ENCODE results near the gene FZD8. TPM values are rescaled to one million over a fixed set of nuclear protein-coding genes. Genes with fewer than 3 reads are reported as not detected.

FZD8 gene
- total RNA-seq, 4 donors from 2014 or later = 9.2 to 16.5 (median 10.4) TPM

GRCh38 chr10:35606430-35606829 lies 35.7 kb downstream of the FZD8 start:
- Histone ChIP-seq H3K27ac (no peak overlapping the region), H3K4me3 (no peak overlapping the region), H3K36me3 (no peaks in the 10 kb centered on the region), H3K4me1 (peaks cover 0 to 23% (median 9%) of the 10 kb centered on the region in 4 donors), H3K9me3 (peaks cover 0 to 2% (median 0%) of the 10 kb centered on the region in 4 donors), H3K27me3 (peaks cover 0 to 25% of the 10 kb centered on the region in 2 donors)
- peak in 1 of 2 donors; percentile 26 for DNase-seq (ENCODE audit: low spot score in 2 of 2)
- no peak for TF ChIP-seq CTCF (IDR thresholded peaks at IDR 0.05)
- TF ChIP-seq POLR2A (IDR thresholded peaks at IDR 0.05) = no peak
- TF ChIP-seq EP300 (IDR thresholded peaks at IDR 0.05) = peak in 1 of 2 donors; percentile 10
- WGBS, 2 donors = 22 to 28% methylated on average over 6 of the region's 6 CpGs

- Histone ChIP-seq H3K4me3 (no peak within 1 kb of the TSS), H3K9me3 (peaks cover 0 to 10% (median 1%) of the 10 kb centered on the region in 4 donors), H3K36me3 (no peaks in the 10 kb centered on the region), H3K4me1 (peaks cover 0 to 23% (median 9%) of the 10 kb centered on the region in 4 donors), H3K27ac (no peak within 1 kb of the TSS), H3K27me3 (peaks cover 0 to 25% of the 10 kb centered on the region in 2 donors)
- WGBS, 2 donors = 74 to 79% methylated on average over 8 of the region's 8 CpGs
- TF ChIP-seq CTCF (IDR thresholded peaks at IDR 0.05) (no peak), POLR2A (IDR thresholded peaks at IDR 0.05) (no peak), EP300 (IDR thresholded peaks at IDR 0.05) (no peak)
- no peak for DNase-seq (ENCODE audit: low spot score in 2 of 2)
Measured at GRCh38 chr10:35605191-35605590, 36.9 kb downstream of the FZD8 start, which contains the start of gene GJD4. Gene GJD4 (plus strand): TSS chr10:35605341. CDS start chr10:35605568, 227 bp downstream.

GRCh38 chr10:35600193-35600592 lies 41.9 kb downstream of the FZD8 start:
- no peak for TF ChIP-seq CTCF (IDR thresholded peaks at IDR 0.05)
- no peak overlapping the region for H3K27ac ChIP-seq
- no peaks in the 10 kb centered on the region for H3K36me3 ChIP-seq
- H3K27me3 ChIP-seq = no peaks in the 10 kb centered on the region
- no peak for DNase-seq (ENCODE audit: low spot score in 2 of 2)
- 48 to 57% methylated on average over 2 of the region's 2 CpGs for WGBS, 2 donors
- no peaks in the 10 kb centered on the region for H3K4me1 ChIP-seq
- H3K4me3 ChIP-seq = no peak overlapping the region
- peaks cover 0 to 10% (median 1%) of the 10 kb centered on the region in 4 donors for H3K9me3 ChIP-seq

GRCh38 chr10:35598379-35598778 lies 43.7 kb downstream of the FZD8 start:
- no peak for DNase-seq (ENCODE audit: low spot score in 2 of 2)
- H3K4me1 ChIP-seq = no peaks in the 10 kb centered on the region
- H3K27me3 ChIP-seq = no peaks in the 10 kb centered on the region
- no peak overlapping the region for H3K4me3 ChIP-seq
- H3K9me3 ChIP-seq = peaks cover 0 to 10% (median 1%) of the 10 kb centered on the region in 4 donors
- H3K27ac ChIP-seq = no peak overlapping the region
- no peaks in the 10 kb centered on the region for H3K36me3 ChIP-seq
- WGBS, 2 donors = 36 to 40% methylated on average over 6 of the region's 6 CpGs
- TF ChIP-seq POLR2A (IDR thresholded peaks at IDR 0.05) (no peak), CTCF (IDR thresholded peaks at IDR 0.05) (no peak), EP300 (IDR thresholded peaks at IDR 0.05) (no peak)

- H3K27me3 ChIP-seq = no peaks in the 10 kb centered on the region
- H3K36me3 ChIP-seq = no peaks in the 10 kb centered on the region
- no peak overlapping the region for H3K27ac ChIP-seq
- no peak for DNase-seq (ENCODE audit: low spot score in 2 of 2)
- no peaks in the 10 kb centered on the region for H3K4me1 ChIP-seq
- 19 to 39% methylated on average over 3 of the region's 3 CpGs for WGBS, 2 donors
- H3K4me3 ChIP-seq = no peak overlapping the region
- peaks cover 0 to 7% (median 0%) of the 10 kb centered on the region in 4 donors for H3K9me3 ChIP-seq
- TF ChIP-seq CTCF (IDR thresholded peaks at IDR 0.05) = no peak
- no peak for TF ChIP-seq POLR2A (IDR thresholded peaks at IDR 0.05)
- no peak for TF ChIP-seq EP300 (IDR thresholded peaks at IDR 0.05)
Measured at GRCh38 chr10:35595106-35595505, 47.0 kb downstream of the FZD8 start.
